ENCODE results near the gene RCOR3. TPM values are rescaled to one million over a fixed set of nuclear protein-coding genes. Genes with fewer than 3 reads are reported as not detected.

Gene RCOR3
- total and polyA plus RNA-seq, 2 of the 8 experiments (the other 6 are each of a cell fraction or from before 2014, with no cell fraction given), result 21.4 to 36.3 TPM

DNA sequence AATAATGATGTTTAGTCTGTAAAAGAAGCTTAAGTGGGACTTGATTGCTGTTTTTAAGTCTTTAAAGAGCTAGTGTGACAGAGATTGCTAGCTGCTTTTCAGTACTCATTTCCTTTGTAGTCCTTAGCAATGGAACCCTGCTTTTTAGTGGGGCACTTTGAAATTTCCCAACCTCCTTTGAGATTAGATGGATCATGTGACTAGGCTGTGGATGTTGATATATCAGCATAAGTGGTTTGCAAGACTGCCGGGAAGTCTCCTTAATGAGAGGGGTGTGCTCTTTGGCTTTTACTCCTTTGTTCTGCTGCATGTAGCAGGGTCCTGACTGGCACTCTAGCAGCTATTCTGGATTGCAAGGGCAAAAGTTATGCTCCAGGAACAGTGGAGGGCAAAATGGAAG, 11.2 kb upstream of the RCOR3 start:
- H4K91ac ChIP-seq (replicated peaks; ENCODE audit: insufficient read length, low read length), result no peak overlapping the region
- no peak overlapping the region for H3K4ac ChIP-seq (replicated peaks; ENCODE audit: insufficient read length, low read depth, low read length)
- H2BK20ac ChIP-seq (ENCODE audit: low read length), result no peak overlapping the region
- H2AK5ac ChIP-seq (ENCODE audit: low read depth, low read length), result no peak overlapping the region
- H3K18ac ChIP-seq (ENCODE audit: extremely low read depth, low read length), result no peak overlapping the region
- H3K23me2 ChIP-seq (ENCODE audit: low read depth, low read length), result 0 out of 2 replicates have a peak, but pooled peaks cover 2% of the 10 kb centered on the region
- no peaks in the 10 kb centered on the region for H3K79me2 ChIP-seq (ENCODE audit: control insufficient read depth in 1 of 2, insufficient read depth in 2 of 2, low read length in 2 of 2)
- peak overlapping the region; percentile 40; the same call in 1 of the 2 replicates for H3K27ac ChIP-seq (ENCODE audit: low read depth, low read length)
- WGBS, 2 experiments (ENCODE audit: extremely low coverage in 1 of 2, insufficient coverage in 1 of 2, insufficient read length in 1 of 2, insufficient replicate concordance in 2 of 2, low coverage in 1 of 2, low lambda C conversion rate in 2 of 2, missing lambda C conversion rate in 1 of 2), result 37% methylated on average over 1 of the region's 1 CpG; no CpG with 5 or more reads in 1 of the 2 experiments
- peak in 1 of 2 experiments; percentile 29 for DNase-seq (ENCODE audit: low read depth in 1 of 2, low spot score in 2 of 2)
- peak overlapping the region; percentile 32; the same call in 1 of the 2 replicates for H2BK12ac ChIP-seq (ENCODE audit: low read depth, low read length)
- no peaks in the 10 kb centered on the region for H3K79me1 ChIP-seq (ENCODE audit: low read depth, low read length)
- H3K9me3 ChIP-seq (ENCODE audit: insufficient read depth in 2 of 2, low read depth in 1 of 2, low read length in 1 of 2), result no peaks in the 10 kb centered on the region
- TF ChIP-seq, protein P1, sequence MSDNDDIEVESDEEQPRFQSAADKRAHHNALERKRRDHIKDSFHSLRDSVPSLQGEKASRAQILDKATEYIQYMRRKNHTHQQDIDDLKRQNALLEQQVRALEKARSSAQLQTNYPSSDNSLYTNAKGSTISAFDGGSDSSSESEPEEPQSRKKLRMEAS (IDR thresholded peaks at IDR 0.05), result no peak
- TF ChIP-seq CBX8 (IDR thresholded peaks at IDR 0.05; ENCODE audit: borderline replicate concordance, low read depth, low read length) (no peak), PHF8 (conservative IDR thresholded peaks at IDR 0.05; ENCODE audit: low read depth, low read length) (no peak), POU5F1 (IDR thresholded peaks at IDR 0.05; ENCODE audit: low read depth, low read length) (no peak), CTBP2 (IDR thresholded peaks at IDR 0.05; ENCODE audit: borderline replicate concordance, insufficient read depth, insufficient read length, low read length) (no peak), RFX5 (IDR thresholded peaks at IDR 0.05; ENCODE audit: borderline replicate concordance, low read depth, low read length) (no peak), NRF1 (IDR thresholded peaks at IDR 0.05; ENCODE audit: low read depth, low read length) (no peak), SP2 (IDR thresholded peaks at IDR 0.05; ENCODE audit: low read length) (no peak)
- TF ChIP-seq, protein P2, sequence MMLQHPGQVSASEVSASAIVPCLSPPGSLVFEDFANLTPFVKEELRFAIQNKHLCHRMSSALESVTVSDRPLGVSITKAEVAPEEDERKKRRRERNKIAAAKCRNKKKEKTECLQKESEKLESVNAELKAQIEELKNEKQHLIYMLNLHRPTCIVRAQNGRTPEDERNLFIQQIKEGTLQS (IDR thresholded peaks at IDR 0.05; ENCODE audit: insufficient read depth, low read depth, low read length), result no peak
- H4K20me1 ChIP-seq (replicated peaks in 1 of 2; ENCODE audit: control insufficient read depth in 1 of 2, insufficient read depth in 2 of 2, low read length in 2 of 2), result no peaks in the 10 kb centered on the region
- no peak overlapping the region for H2BK120ac ChIP-seq (replicated peaks; ENCODE audit: low read depth, low read length)
- H3K4me3 ChIP-seq (ENCODE audit: extremely low read depth in 1 of 4, insufficient read depth in 2 of 4, low read depth in 3 of 4, low read length in 4 of 4), result no peak overlapping the region
- no peak overlapping the region for H3K23ac ChIP-seq (ENCODE audit: insufficient read length)
- H2AFZ ChIP-seq (ENCODE audit: low read length), result peak overlapping the region; percentile 94
- no peak overlapping the region for H4K5ac ChIP-seq (ENCODE audit: insufficient read length, low read depth, low read length)
- no peak overlapping the region for H2BK15ac ChIP-seq (ENCODE audit: low read length)
- CTCF ChIA-PET (ENCODE audit: partially characterized antibody), result no interaction called here
- POLR2A ChIA-PET (ENCODE audit: partially characterized antibody), result interaction anchor here (1.1 to 4.5 kb wide), 3 partner anchors 9 to 10 kb away, joined by 3 to 21 read pairs (median 6); partner anchors contain the start of gene RCOR3
- peaks cover 0 to 9% (median 5%) of the 10 kb centered on the region in 4 experiments; a peak in 5 of 7 replicates for H3K4me1 ChIP-seq (replicated peaks in 1 of 4; ENCODE audit: control insufficient read depth in 3 of 4, insufficient read depth in 4 of 4, low read length in 3 of 4)
- H3K27me3 ChIP-seq (replicated peaks in 1 of 4; ENCODE audit: control insufficient read depth in 3 of 4, extremely low read depth in 1 of 4, insufficient read depth in 3 of 4, low read length in 3 of 4), result no peaks in the 10 kb centered on the region
- H3K4me2 ChIP-seq (ENCODE audit: insufficient read depth in 1 of 2, low read depth in 2 of 2, low read length in 2 of 2), result no peak overlapping the region
- no peak overlapping the region for H2BK5ac ChIP-seq (ENCODE audit: low read depth, low read length)
- no peak overlapping the region for H3K56ac ChIP-seq (replicated peaks; ENCODE audit: insufficient read length, low read depth, low read length)
- no peak overlapping the region for H4K8ac ChIP-seq (ENCODE audit: extremely low read depth, insufficient read depth, low read length)
- no peak overlapping the region for H3K9ac ChIP-seq (replicated peaks in 1 of 4; ENCODE audit: extremely low read depth in 1 of 4, low read depth in 3 of 4, low read length in 3 of 4)
- no peak for FAIRE-seq
- no peak overlapping the region for H3K14ac ChIP-seq (ENCODE audit: insufficient read length)
- H3K36me3 ChIP-seq (ENCODE audit: control insufficient read depth in 2 of 4, insufficient read depth in 4 of 4, low read length in 3 of 4), result no peaks in the 10 kb centered on the region
